Activated CD4-positive, alpha-beta memory T cell treated with anti-CD3 and anti-CD28 coated beads for 36 hours (primary cell): ENCODE data around the gene TMEM131L. TPM values are rescaled to one million over a fixed set of nuclear protein-coding genes. Genes with fewer than 3 reads are reported as not detected.

ENCODE experiments used
- CTCF ChIA-PET: fragments of 350-600 bp; sonication (Branson Sonifier 250); formaldehyde crosslinking; loops from one replicate; lab custom pipeline; 2021; ENCODE audit warnings: antibody characterized with exemption, inconsistent platforms; lab: Charles Lee
- POLR2A ChIA-PET: fragments of 350-600 bp; sonication (Branson Sonifier 250); formaldehyde crosslinking; loops from one replicate; lab custom pipeline; 2021; ENCODE audit warnings: antibody characterized with exemption; lab: Charles Lee
- DNase-seq: peaks from one replicate; pipeline ENCODE4 v3.0.0-alpha.2; 2020
- H3K27ac Mint-ChIP-seq: one replicate; pipeline ENCODE4 v1.8.0; 2021; ENCODE audit warnings: mixed read lengths
- H3K27me3 Mint-ChIP-seq: one replicate; pipeline ENCODE4 v1.8.0; 2021; ENCODE audit warnings: mixed read lengths
- H3K36me3 Mint-ChIP-seq: one replicate; pipeline ENCODE4 v1.8.0; 2021; ENCODE audit warnings: mixed read lengths
- H3K4me1 Mint-ChIP-seq: one replicate; pipeline ENCODE4 v1.8.0; 2021; ENCODE audit warnings: low read depth, mixed read lengths
- H3K4me3 Mint-ChIP-seq: one replicate; pipeline ENCODE4 v1.8.0; 2021; ENCODE audit warnings: mild to moderate bottlenecking, mixed read lengths
- H3K9me3 Mint-ChIP-seq: one replicate; pipeline ENCODE4 v1.8.0; 2021; ENCODE audit warnings: mixed read lengths
- intact Hi-C: fragments of 100-400 bp; cut with micrococcal nuclease; formaldehyde crosslinking; loops from one replicate; pipeline ENCODE4 v1.15.1; 2023
- total RNA-seq, 2 experiments: library from RNA; stranded (reverse); gene quantifications; one replicate each; pipeline ENCODE4 v1.2.3, GENCODE V29; 2021

Gene TMEM131L
- total RNA-seq, 2 experiments from 2014 or later = 32.7 to 33.3 TPM

GRCh38 chr4:153532636-153533035 lies 66.5 kb downstream of the TMEM131L start:
- intact Hi-C loops = loop anchor here (5.0 kb wide), 1 partner anchor 120 kb away; no protein-coding TSS in a partner anchor
- ChIA-PET POLR2A (interaction anchor here (0.9 to 3.5 kb wide), 2 partner anchors 9 to 15 kb away, joined by 3 to 14 read pairs; no protein-coding TSS in a partner anchor), CTCF (interaction anchor here (0.9 to 2.6 kb wide), 3 partner anchors 9 to 67 kb away, joined by 3 to 21 read pairs (median 14); no protein-coding TSS in a partner anchor)
- H3K4me3 Mint-ChIP-seq = no peak overlapping the region
- H3K9me3 Mint-ChIP-seq = no peaks in the 10 kb centered on the region
- no peaks in the 10 kb centered on the region for H3K27me3 Mint-ChIP-seq
- DNase-seq = no peak
- no peak overlapping the region for H3K27ac Mint-ChIP-seq
- H3K4me1 Mint-ChIP-seq = peaks cover 85% of the 10 kb centered on the region
- peaks cover 3% of the 10 kb centered on the region for H3K36me3 Mint-ChIP-seq

DNA sequence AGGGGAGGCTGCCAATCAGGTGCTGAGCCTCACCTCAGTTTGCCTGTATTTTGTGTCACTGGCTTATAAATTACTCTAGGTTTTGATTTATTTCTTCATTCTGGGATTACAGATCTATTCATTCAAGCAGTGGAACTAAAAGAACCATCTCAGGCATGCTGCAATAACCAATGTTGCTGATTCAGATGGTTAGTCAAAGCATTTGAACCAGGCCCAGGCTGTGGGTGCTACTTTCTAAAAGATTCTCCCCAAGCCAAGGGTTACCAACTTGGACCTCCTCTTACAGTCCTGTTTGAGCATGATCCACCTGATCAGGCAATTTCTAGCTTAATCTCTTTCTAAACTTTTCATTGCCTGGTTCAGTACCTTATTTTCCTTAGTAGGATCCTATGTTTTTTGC lies 67.2 kb downstream of the TMEM131L start:
- peak; percentile 43 for DNase-seq
- intact Hi-C loops = loop anchor here (5.0 kb wide), 1 partner anchor 119 kb away; no protein-coding TSS in a partner anchor
- ChIA-PET CTCF (interaction anchor here (0.9 kb wide), 1 partner anchor 68 kb away, joined by 3 read pairs; no protein-coding TSS in a partner anchor), POLR2A (interaction anchor here (1.0 kb wide), 1 partner anchor 65 kb away, joined by 3 read pairs; no protein-coding TSS in a partner anchor)
- Mint-ChIP-seq H3K9me3 (no peaks in the 10 kb centered on the region), H3K36me3 (peaks cover 3% of the 10 kb centered on the region), H3K27ac (peak overlapping the region; percentile 69), H3K4me1 (peaks cover 82% of the 10 kb centered on the region), H3K4me3 (no peak overlapping the region), H3K27me3 (no peaks in the 10 kb centered on the region)

- CTCF ChIA-PET = interaction anchor here (0.7 to 2.2 kb wide), 8 partner anchors 9 to 1036 kb away, joined by 3 to 13 read pairs (median 5); partner anchors contain the start of gene TMEM131L
- Mint-ChIP-seq H3K4me3 (no peak overlapping the region), H3K36me3 (peaks cover 3% of the 10 kb centered on the region), H3K27ac (peak overlapping the region; percentile 54), H3K27me3 (no peaks in the 10 kb centered on the region), H3K4me1 (peaks cover 73% of the 10 kb centered on the region), H3K9me3 (no peaks in the 10 kb centered on the region)
- POLR2A ChIA-PET = interaction anchor here (0.6 kb wide), 1 partner anchor 21 kb away, joined by 5 read pairs; no protein-coding TSS in a partner anchor
- intact Hi-C loops = loop anchor here (5.0 kb wide), 1 partner anchor 117 kb away; no protein-coding TSS in a partner anchor
- no peak for DNase-seq
Measured at GRCh38 chr4:153534792-153535629, 68.9 kb downstream of the TMEM131L start.

DNA sequence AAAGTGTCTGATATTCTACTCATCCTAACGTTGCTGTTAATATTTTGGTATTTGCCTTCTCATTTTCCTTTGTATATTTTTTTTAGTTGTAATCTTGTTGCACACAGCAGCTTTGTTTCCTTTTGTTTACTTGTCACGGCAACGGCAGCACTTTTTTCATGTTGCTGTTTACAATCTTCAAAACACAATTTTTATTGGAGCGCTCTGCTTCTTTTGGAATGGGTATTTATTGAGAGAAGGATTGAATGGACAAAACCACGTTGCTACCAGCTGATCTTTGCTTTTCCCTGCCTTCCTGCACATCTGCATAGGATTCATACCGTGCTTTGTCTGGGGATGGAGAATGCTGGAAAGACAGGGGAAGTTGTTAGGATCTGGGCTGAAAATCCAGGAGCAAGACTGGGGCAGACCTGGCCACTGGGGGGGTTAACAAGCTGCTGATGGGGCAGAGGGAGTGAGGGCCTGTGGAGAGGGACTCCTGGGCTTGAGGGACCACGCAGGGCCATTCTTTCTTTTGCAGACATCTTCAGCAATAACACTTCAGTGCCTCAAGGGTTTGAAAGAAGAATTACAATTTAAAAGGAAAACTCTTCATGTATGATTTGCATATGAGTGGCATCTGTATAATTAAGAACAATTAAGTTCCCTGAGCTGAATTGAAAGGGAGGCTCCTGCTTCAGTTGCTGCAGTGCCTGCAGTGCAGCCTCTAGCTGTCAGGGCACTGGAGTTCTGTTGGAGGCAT lies 69.8 kb downstream of the TMEM131L start:
- DNase-seq = no peak
- POLR2A ChIA-PET = interaction anchor here (0.6 to 1.3 kb wide), 2 partner anchors 22 to 70 kb away, joined by 5 read pairs; partner anchors contain the start of gene TMEM131L
- peak overlapping the region; percentile 36 for H3K27ac Mint-ChIP-seq
- H3K4me1 Mint-ChIP-seq = peaks cover 73% of the 10 kb centered on the region
- no peaks in the 10 kb centered on the region for H3K27me3 Mint-ChIP-seq
- H3K9me3 Mint-ChIP-seq = no peaks in the 10 kb centered on the region
- intact Hi-C loops = no loop called here
- H3K36me3 Mint-ChIP-seq = peaks cover 3% of the 10 kb centered on the region
- H3K4me3 Mint-ChIP-seq = peak overlapping the region; percentile 8
- CTCF ChIA-PET = interaction anchor here (0.5 to 2.2 kb wide), 10 partner anchors 8 to 1037 kb away, joined by 3 to 13 read pairs (median 5); partner anchors contain the start of gene TMEM131L

- DNase-seq = no peak
- no peaks in the 10 kb centered on the region for H3K27me3 Mint-ChIP-seq
- H3K4me3 Mint-ChIP-seq = no peak overlapping the region
- intact Hi-C loops = no loop called here
- peaks cover 78% of the 10 kb centered on the region for H3K4me1 Mint-ChIP-seq
- no peaks in the 10 kb centered on the region for H3K9me3 Mint-ChIP-seq
- H3K27ac Mint-ChIP-seq = no peak overlapping the region
- H3K36me3 Mint-ChIP-seq = peaks cover 3% of the 10 kb centered on the region
- ChIA-PET POLR2A (no interaction called here), CTCF (no interaction called here)
Measured at GRCh38 chr4:153537493-153537960, 71.4 kb downstream of the TMEM131L start.

GRCh38 chr4:153538487-153539357 lies 72.6 kb downstream of the TMEM131L start:
- ChIA-PET POLR2A (no interaction called here), CTCF (no interaction called here)
- Mint-ChIP-seq H3K4me3 (no peak overlapping the region), H3K9me3 (no peaks in the 10 kb centered on the region), H3K4me1 (peaks cover 75% of the 10 kb centered on the region), H3K27ac (no peak overlapping the region), H3K27me3 (no peaks in the 10 kb centered on the region), H3K36me3 (peaks cover 3% of the 10 kb centered on the region)
- DNase-seq = no peak
- intact Hi-C loops = no loop called here

- Mint-ChIP-seq H3K36me3 (peaks cover 4% of the 10 kb centered on the region), H3K27me3 (no peaks in the 10 kb centered on the region), H3K27ac (no peak overlapping the region), H3K4me3 (no peak overlapping the region), H3K4me1 (peaks cover 74% of the 10 kb centered on the region), H3K9me3 (no peaks in the 10 kb centered on the region)
- DNase-seq = no peak
- intact Hi-C loops = no loop called here
- CTCF ChIA-PET = interaction anchor here (0.6 kb wide), 1 partner anchor 39 kb away, joined by 3 read pairs; no protein-coding TSS in a partner anchor
- POLR2A ChIA-PET = no interaction called here
Measured at GRCh38 chr4:153539422-153539821, 73.3 kb downstream of the TMEM131L start.

DNA sequence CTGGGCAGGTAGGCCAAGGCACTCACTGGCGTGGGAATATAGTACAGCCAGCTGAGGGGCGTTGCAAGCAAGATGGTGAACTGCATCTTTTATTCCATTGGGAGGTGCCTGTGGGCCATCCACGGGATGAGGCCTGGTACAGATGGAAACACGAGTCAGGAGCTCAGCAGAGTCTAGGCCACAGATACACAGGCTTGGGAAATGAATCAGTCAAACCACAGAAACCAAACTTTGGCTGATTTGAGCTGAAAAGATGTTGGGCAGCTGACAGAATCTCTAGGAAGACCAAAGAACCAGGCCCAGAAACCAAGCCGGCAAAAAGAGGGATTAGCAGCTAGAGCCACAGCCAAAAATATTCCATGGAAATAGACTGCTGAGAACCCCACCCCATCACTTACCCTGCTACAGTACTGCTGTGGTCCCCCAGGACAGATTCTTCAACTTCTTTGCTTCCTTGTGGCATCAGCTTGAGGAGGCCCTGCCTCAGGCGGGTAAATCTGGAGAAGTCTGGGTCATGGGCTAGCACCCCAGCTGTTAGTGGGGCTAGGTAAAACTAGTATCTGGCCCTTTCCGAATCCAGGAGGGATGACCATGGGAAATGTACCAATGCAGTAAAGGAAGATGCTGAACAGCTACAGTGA lies 75.4 kb downstream of the TMEM131L start:
- peaks cover 2% of the 10 kb centered on the region for H3K36me3 Mint-ChIP-seq
- DNase-seq = peak; percentile 68
- ChIA-PET CTCF (interaction anchor here (0.9 to 2.5 kb wide), 11 partner anchors 9 to 198 kb away, joined by 3 to 23 read pairs (median 4); partner anchors contain the start of gene TMEM131L), POLR2A (interaction anchor here (0.5 to 2.6 kb wide), 11 partner anchors 11 to 859 kb away, joined by 3 to 15 read pairs (median 4); partner anchors contain the start of gene TMEM131L)
- H3K27me3 Mint-ChIP-seq = no peaks in the 10 kb centered on the region
- no peaks in the 10 kb centered on the region for H3K9me3 Mint-ChIP-seq
- H3K4me3 Mint-ChIP-seq = no peak overlapping the region
- intact Hi-C loops = loop anchor here (1.0 to 2.0 kb wide), 3 partner anchors 12 to 75 kb away; no protein-coding TSS in a partner anchor
- H3K27ac Mint-ChIP-seq = peak overlapping the region; percentile 13
- H3K4me1 Mint-ChIP-seq = peaks cover 64% of the 10 kb centered on the region

- Mint-ChIP-seq H3K27ac (no peak overlapping the region), H3K4me1 (peaks cover 59% of the 10 kb centered on the region), H3K27me3 (no peaks in the 10 kb centered on the region), H3K4me3 (no peak overlapping the region), H3K9me3 (no peaks in the 10 kb centered on the region), H3K36me3 (peaks cover 2% of the 10 kb centered on the region)
- ChIA-PET POLR2A (interaction anchor here (0.6 to 2.6 kb wide), 8 partner anchors 11 to 196 kb away, joined by 3 to 15 read pairs (median 6); partner anchors contain the start of gene TMEM131L), CTCF (interaction anchor here (0.9 to 2.5 kb wide), 7 partner anchors 10 to 109 kb away, joined by 3 to 23 read pairs (median 9); partner anchors contain the start of gene TMEM131L)
- DNase-seq = no peak
- intact Hi-C loops = no loop called here
Measured at GRCh38 chr4:153542131-153542530, 76.0 kb downstream of the TMEM131L start.

DNA sequence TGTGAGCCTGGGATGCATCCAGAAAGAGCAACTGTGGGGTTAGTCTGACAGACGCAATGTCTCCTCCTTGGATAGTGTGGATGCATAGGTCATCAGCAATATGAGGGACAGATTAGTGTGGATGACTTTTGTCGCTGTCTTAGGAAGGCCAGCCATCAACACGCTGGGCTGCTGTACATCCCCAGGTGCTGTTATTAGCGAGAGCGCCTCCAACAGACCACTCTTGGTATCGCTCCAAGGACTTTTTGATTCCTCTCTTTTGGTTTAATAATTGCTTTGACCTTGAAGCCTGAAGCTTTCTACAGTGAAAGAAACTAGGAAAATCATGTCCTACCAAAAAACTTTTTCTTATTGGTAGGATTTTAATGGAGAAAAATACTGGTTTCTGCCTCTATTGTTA lies 76.7 kb downstream of the TMEM131L start:
- POLR2A ChIA-PET = interaction anchor here (2.6 kb wide), 1 partner anchor 76 kb away, joined by 15 read pairs; the partner anchor contains the start of gene TMEM131L
- DNase-seq = peak; percentile 36
- Mint-ChIP-seq H3K9me3 (no peaks in the 10 kb centered on the region), H3K27me3 (no peaks in the 10 kb centered on the region), H3K4me3 (no peak overlapping the region), H3K27ac (no peak overlapping the region), H3K4me1 (peaks cover 59% of the 10 kb centered on the region), H3K36me3 (peaks cover 2% of the 10 kb centered on the region)
- intact Hi-C loops = no loop called here
- CTCF ChIA-PET = interaction anchor here (0.8 to 2.0 kb wide), 2 partner anchors 64 to 77 kb away, joined by 3 to 6 read pairs; partner anchors contain the start of gene TMEM131L
